Measurements from ENCODE around the gene UPF1.
A peak's percentile ranks its signal among the peaks of the same experiment; 100 is the strongest.

Gene UPF1

GRCh38 chr19:18831524-18832305 lies at the start of gene UPF1:
UPF1 (plus strand) TSS chr19:18831959; CDS start chr19:18832210, 251 bp downstream.
- peak; percentile 16 for DNase-seq

- no peak for DNase-seq
Observed at GRCh38 chr19:18782559-18783225, 49.1 kb upstream of the UPF1 start.

GRCh38 chr19:18783958-18784785 lies 47.6 kb upstream of the UPF1 start:
- DNase-seq, result no peak

GRCh38 chr19:18784786-18785120 lies 47.0 kb upstream of the UPF1 start:
- no peak for DNase-seq

- peak; percentile 40 for DNase-seq
Observed at GRCh38 chr19:18785179-18786124, 46.3 kb upstream of the UPF1 start.

GRCh38 chr19:18788529-18789421 lies 43.0 kb upstream of the UPF1 start:
- no peak for DNase-seq

- DNase-seq, result no peak
Observed at GRCh38 chr19:18789422-18789869, 42.3 kb upstream of the UPF1 start.

GRCh38 chr19:18789883-18790565 lies 41.7 kb upstream of the UPF1 start:
- DNase-seq, result no peak

- no peak for DNase-seq
Observed at GRCh38 chr19:18790566-18791314, 41.0 kb upstream of the UPF1 start, which contains the start of gene COMP. COMP (minus strand) TSS chr19:18791305; CDS start chr19:18791269, 36 bp downstream.

- no peak for DNase-seq
Observed at GRCh38 chr19:18791315-18791678, 40.5 kb upstream of the UPF1 start.

GRCh38 chr19:18792661-18793060 lies 39.1 kb upstream of the UPF1 start:
- no peak for DNase-seq

- no peak for DNase-seq
Observed at GRCh38 chr19:18793144-18794028, 38.4 kb upstream of the UPF1 start.

GRCh38 chr19:18794029-18794313 lies 37.8 kb upstream of the UPF1 start:
- no peak for DNase-seq

GRCh38 chr19:18794692-18795091 lies 37.1 kb upstream of the UPF1 start:
- no peak for DNase-seq

- DNase-seq, result no peak
Observed at GRCh38 chr19:18795540-18795939, 36.2 kb upstream of the UPF1 start.

- no peak for DNase-seq
Observed at GRCh38 chr19:18796239-18796638, 35.5 kb upstream of the UPF1 start.

- DNase-seq, result no peak
Observed at GRCh38 chr19:18798384-18799352, 33.1 kb upstream of the UPF1 start.

Measured in NCI-H2029 treated with DMSO at 0.1 percent for 48 hours (cell line).